Fibroblast of skin of left quadriceps (primary cell): ENCODE measurements around the gene SLC6A7.

ENCODE experiments used
- DNase-seq, 2 experiments: peaks; one replicate each; pipeline ENCODE4 v3.0.0-alpha.2; 2013; ENCODE audit warnings: low read depth in 2 of 2

SLC6A7 gene

GRCh38 chr5:150172556-150172955 is 17.3 kb upstream of the SLC6A7 start:
- DNase-seq: no peak

DNA sequence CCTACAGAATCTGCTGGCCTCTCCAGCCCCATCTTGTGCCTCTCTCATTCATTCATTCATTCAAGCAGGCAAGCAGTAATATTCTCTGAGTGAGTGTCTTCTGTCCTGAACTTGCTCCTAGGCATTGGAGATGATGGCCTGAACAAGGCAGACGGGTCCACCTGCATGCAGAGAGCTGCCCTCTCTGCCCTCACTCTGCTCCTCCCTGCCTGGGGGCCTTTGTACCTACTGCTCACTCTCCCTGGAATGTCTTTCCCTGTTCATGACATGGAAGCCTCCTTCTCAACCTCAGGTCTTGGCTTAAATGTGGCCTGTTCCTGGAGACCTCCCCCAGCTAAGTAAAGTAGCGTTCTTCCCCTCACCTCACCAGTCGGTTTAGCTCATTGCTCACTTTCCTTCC is 16.7 kb upstream of the SLC6A7 start:
- DNase-seq: no peak

DNA sequence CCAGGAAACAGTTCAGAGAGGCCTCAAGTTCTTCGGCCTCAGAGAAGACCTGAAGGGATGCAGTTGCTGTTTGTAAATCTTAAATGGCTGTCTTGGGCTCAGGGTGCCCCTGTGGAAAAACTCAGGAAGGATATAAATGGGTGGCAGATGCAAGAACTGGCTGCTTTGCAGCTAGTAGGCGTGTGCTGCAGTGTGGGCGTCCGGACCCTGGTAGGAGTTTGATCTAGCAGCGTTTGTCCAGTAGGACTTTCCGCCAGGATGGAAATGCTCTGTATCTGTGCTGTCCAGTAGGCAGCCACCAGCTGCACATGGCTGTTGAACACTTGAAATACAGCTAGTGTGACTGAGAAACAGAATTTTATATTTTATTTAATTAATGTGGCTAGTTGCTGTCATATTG is 15.6 kb upstream of the SLC6A7 start:
- no peak for DNase-seq

- DNase-seq: no peak
These were observed 14.8 kb upstream of the SLC6A7 start for GRCh38 chr5:150175076-150175475.

DNA sequence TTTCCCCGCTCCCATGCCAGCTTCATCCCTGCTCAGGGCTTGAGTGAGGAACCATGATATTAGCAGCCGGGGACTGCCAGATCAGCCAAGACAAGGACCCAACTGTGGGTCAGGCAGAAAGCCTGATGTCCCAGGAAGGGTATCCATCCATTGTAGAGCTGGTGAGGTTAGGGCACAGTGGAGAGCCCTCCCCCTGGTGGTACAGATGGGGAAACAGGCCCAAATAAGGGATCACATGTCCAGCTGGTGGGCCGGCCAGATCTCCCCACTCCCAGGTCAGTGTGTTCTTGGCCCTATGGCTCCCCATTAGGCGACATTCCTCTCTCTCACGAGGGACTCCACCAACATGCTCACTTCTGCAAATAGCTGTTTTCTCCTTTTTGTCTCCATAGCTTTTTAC is 14.3 kb upstream of the SLC6A7 start:
- DNase-seq: no peak

- DNase-seq: no peak
These were observed 13.0 kb upstream of the SLC6A7 start for GRCh38 chr5:150176745-150177477.

DNA sequence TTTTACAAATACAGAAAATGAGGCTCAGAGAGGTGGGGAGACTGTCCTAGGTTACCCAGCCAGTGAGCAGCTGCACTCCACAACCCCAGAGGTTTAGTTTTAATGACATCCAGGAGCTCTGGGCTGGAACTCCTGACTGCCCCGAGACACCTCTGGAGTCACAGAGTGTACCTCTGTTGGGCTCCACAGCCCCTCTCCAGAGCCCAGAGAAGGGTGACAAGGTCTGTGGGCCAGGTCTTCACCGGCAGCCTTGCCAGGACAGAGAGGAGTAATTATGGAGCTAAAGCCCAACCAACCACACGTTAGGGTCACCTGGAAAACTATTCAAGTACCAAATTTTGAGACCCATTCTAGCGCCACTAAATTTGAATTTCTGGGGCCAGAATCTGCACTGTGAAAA is 12.1 kb upstream of the SLC6A7 start:
- DNase-seq: no peak

DNA sequence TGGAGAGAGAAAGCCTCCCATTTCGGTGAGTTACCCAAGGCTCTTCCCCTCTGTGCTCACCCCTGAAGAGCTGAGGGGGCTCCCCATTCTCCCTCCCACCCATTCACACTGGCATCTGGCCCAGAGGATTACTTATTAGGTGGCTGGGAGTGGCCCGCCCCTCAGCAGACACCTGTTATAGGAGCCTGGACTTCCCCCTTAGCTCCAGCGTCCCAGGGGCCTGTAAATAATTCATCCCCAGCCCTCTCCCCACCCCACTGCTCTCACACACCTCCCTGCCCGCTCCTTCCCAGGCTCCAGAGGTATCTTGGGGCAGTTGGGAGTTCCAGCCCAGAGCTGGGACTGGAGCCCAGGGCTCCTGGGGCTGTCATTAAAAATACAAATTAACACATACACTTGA is 11.6 kb upstream of the SLC6A7 start:
- no peak for DNase-seq

- DNase-seq: no peak
These were observed 10.7 kb upstream of the SLC6A7 start for GRCh38 chr5:150179019-150179620.

DNA sequence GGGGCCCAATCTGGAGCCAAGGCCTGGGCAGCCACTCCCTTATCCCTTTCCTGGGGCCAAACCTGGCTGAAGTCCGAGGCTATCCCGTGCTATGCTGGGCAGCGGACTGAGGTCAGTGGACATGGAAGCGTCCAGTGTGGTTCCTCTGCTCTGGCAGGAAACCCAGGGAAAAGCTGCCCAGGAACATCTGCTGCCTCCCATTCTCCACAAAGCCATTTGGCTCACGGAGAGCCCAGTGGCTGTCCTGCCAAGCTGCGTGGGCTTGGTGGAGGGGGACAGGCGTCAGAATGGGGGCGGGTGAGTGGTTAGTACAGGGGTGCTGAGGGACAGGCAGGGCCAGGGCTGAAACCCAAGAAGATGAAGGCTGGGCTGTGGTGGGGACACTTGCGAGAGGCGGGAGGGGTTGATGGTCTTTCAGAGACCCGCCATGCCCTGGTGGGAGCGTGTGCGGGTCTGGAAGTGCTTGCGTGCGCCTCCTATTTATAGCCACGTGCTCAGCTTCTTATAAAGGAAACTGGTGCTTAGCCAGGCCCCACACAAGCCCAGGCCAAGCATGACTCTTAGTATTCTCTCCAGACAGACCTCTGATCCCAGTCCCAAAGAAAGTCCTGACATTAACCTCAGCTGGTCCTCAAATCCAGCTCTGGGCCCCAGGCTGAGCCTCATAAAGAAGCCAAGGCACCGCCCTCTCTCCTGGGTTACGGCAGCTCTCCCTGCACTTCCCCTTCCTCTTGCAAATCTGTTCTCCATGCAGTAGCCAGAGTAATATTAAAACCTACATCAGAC is 9.4 kb upstream of the SLC6A7 start:
- DNase-seq: no peak

DNA sequence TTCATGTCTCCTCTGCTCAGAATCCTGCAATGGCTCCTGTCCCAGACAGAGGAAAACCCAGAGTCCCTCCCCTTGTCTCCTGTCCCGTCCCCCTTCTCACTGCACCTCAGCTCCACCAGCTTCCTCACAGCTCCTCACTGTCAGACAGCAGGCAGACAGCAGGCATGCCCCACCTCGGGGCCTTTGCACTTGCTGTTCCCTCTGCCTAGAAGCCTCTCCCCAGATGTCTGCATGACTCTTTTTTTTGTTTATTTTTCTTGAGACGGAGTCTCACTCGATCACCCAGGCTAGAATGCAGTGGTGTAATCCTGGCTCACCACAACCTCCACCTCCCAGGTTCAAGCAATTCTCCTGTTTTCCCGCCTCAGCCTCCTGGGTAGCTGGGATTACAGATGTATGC is 8.8 kb upstream of the SLC6A7 start:
- no peak for DNase-seq

DNA sequence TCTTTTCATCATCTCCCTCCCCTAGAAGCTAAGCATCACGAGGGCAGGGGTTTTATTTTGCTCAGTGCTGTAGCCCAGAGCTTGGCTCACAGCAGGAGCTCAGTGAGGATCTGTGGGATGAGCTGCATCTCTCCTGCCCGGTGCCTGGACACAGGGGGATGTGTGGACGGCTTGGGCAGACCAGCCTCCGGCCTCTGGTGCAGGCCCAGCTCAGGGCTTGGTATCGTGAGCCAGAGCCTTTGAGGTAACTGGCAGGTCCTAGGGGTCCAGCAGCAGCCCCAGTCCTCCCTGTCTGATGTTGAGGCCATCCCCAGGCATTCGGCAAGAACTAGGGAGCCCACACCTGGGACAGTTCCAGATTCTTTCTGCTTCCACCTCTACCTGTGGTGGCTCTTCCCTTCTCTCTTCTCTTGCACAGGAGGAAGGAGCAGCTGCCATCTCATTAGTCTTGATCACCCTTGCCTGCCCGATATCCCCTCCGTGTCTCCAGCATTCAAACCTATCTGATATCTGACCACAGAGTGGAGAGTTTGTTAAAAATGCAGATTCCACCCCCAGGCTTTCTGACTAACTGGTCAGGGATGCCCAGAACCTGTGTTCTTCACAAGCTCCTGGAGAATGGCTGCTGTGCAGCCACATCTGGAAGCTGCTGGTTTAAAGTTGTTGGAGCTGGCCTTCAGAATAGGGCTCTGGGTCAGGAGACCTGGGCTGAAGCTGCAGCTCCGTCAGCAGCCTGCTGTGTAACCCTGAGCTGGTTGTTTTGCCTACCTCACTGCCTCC is 7.9 kb upstream of the SLC6A7 start:
- DNase-seq: no peak

DNA sequence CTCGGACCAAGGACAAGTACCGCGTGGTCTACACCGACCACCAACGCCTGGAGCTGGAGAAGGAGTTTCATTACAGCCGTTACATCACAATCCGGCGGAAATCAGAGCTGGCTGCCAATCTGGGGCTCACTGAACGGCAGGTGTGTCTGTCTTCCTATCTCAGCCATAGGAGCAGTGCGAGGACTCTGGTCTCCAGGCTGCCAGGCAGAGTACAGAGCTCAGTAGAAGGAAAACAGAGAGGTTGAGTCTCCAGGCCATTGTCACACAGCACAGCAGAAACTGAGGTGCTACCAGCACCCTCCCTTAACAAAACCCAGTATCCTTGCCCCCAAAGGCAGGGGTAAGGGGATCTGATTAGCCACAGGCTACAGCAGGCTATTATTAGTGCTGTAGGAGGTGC is 7.1 kb upstream of the SLC6A7 start:
- no peak for DNase-seq

DNA sequence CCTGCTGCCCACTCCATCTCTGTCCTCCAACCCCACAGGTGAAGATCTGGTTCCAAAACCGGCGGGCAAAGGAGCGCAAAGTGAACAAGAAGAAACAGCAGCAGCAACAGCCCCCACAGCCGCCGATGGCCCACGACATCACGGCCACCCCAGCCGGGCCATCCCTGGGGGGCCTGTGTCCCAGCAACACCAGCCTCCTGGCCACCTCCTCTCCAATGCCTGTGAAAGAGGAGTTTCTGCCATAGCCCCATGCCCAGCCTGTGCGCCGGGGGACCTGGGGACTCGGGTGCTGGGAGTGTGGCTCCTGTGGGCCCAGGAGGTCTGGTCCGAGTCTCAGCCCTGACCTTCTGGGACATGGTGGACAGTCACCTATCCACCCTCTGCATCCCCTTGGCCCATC is 6.4 kb upstream of the SLC6A7 start:
- DNase-seq: no peak

DNA sequence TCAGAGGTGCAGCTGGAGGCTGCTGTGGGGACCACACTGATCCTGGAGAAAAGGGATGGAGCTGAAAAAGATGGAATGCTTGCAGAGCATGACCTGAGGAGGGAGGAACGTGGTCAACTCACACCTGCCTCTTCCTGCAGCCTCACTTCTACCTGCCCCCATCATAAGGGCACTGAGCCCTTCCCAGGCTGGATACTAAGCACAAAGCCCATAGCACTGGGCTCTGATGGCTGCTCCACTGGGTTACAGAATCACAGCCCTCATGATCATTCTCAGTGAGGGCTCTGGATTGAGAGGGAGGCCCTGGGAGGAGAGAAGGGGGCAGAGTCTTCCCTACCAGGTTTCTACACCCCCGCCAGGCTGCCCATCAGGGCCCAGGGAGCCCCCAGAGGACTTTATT is 5.9 kb upstream of the SLC6A7 start:
- no peak for DNase-seq

GRCh38 chr5:150184990-150185912 is 4.6 kb upstream of the SLC6A7 start:
- no peak for DNase-seq

- no peak for DNase-seq
These were observed 3.7 kb upstream of the SLC6A7 start for GRCh38 chr5:150186137-150186536.

GRCh38 chr5:150186897-150187296 is 3.0 kb upstream of the SLC6A7 start:
- no peak for DNase-seq

GRCh38 chr5:150188146-150188842 is 1.6 kb upstream of the SLC6A7 start:
- no peak for DNase-seq

- DNase-seq: no peak
These were observed 536 bp upstream of the SLC6A7 start for GRCh38 chr5:150189326-150189725.
